ENCODE data around the gene ACAA1. TPM values are rescaled to one million over a fixed set of nuclear protein-coding genes. Genes with fewer than 3 reads are reported as not detected.

Gene ACAA1
- total RNA-seq, 1 experiment from 2014 or later = 44.3 TPM

GRCh38 chr3:38173834-38174418 lies 37.0 kb upstream of the ACAA1 start:
- Mint-ChIP-seq H3K4me1 (peaks cover 22 to 36% of the 10 kb centered on the region in 2 experiments), H3K9me3 (no peaks in the 10 kb centered on the region), H3K27me3 (ENCODE audit: low read depth) (no peaks in the 10 kb centered on the region), H3K36me3 (ENCODE audit: insufficient read depth in 1 of 3, low read depth in 3 of 3) (no peaks in the 10 kb centered on the region; a peak in 2 of 7 replicates), H3K4me3 (no peak overlapping the region), H3K27ac (peak overlapping the region in 2 of 3 experiments; percentile 9 to 31; a peak in 4 of 7 replicates)
- H2AFZ ChIP-seq (ENCODE audit: low read length) = no peak overlapping the region
- no peak overlapping the region for H2BK20ac ChIP-seq (ENCODE audit: low read depth, low read length, poor library complexity, severe bottlenecking)
- no CpG with 5 or more reads among the region's 5 CpGs for WGBS (ENCODE audit: extremely low coverage, insufficient read length, low lambda C conversion rate)
- no peak overlapping the region for H2BK15ac ChIP-seq (ENCODE audit: low read depth, low read length)
- H2AK5ac ChIP-seq (ENCODE audit: insufficient read length, low read length) = no peak overlapping the region
- no peak overlapping the region for H3K18ac ChIP-seq (ENCODE audit: insufficient read length, low read depth, low read length)
- H3K56ac ChIP-seq (ENCODE audit: insufficient read length, low read depth, low read length) = no peak overlapping the region
- no peak for TF ChIP-seq CTCF (conservative IDR thresholded peaks at IDR 0.05)
- no peak overlapping the region for H3K23ac ChIP-seq (ENCODE audit: insufficient read length, low read depth, low read length)
- DNase-seq = no peak
- no peak overlapping the region for H3K27ac ChIP-seq (ENCODE audit: insufficient read length, low read depth, low read length)
- H3K79me2 ChIP-seq (ENCODE audit: insufficient read depth, low read length) = peaks cover 14% of the 10 kb centered on the region; the same call in 1 of the 2 replicates
- no peaks in the 10 kb centered on the region for H3K9me3 ChIP-seq (ENCODE audit: control insufficient read depth, low read depth, low read length)
- H3K4ac ChIP-seq (ENCODE audit: low read depth, low read length) = no peak overlapping the region
- no peak overlapping the region for H4K8ac ChIP-seq (replicated peaks; ENCODE audit: insufficient read length, low read depth, low read length)
- H4K20me1 ChIP-seq (ENCODE audit: control insufficient read depth, insufficient read depth, insufficient read length) = no peaks in the 10 kb centered on the region
- H4K91ac ChIP-seq (ENCODE audit: insufficient read length, low read depth, low read length) = no peak overlapping the region
- no peak overlapping the region for H2BK12ac ChIP-seq (ENCODE audit: insufficient read length, low read depth, low read length)
- H3K4me1 ChIP-seq (ENCODE audit: insufficient read depth, low read length) = peaks cover 3% of the 10 kb centered on the region; the same call in 1 of the 2 replicates
- no peaks in the 10 kb centered on the region for H3K27me3 ChIP-seq (ENCODE audit: insufficient read depth, low read length)
- no peak overlapping the region for H3K4me2 ChIP-seq (ENCODE audit: insufficient read depth, insufficient read length, low read length)
- H4K5ac ChIP-seq (ENCODE audit: insufficient read length, low read depth, low read length) = no peak overlapping the region
- peaks cover 12% of the 10 kb centered on the region for H3K79me1 ChIP-seq (ENCODE audit: insufficient read depth, low read depth, low read length, poor library complexity, severe bottlenecking)
- no peak overlapping the region for H3T11ph ChIP-seq (ENCODE audit: low read length)
- H3K9ac ChIP-seq (ENCODE audit: extremely low read depth, insufficient read length, low read length) = peak overlapping the region; percentile 51
- H3K23me2 ChIP-seq (ENCODE audit: insufficient read length, low read depth, low read length, poor library complexity, severe bottlenecking) = no peaks in the 10 kb centered on the region
- no peak overlapping the region for H2BK120ac ChIP-seq (ENCODE audit: low read depth, low read length, poor library complexity, severe bottlenecking)
- no peak overlapping the region for H2BK5ac ChIP-seq (ENCODE audit: insufficient read length, low read length)
- no peak overlapping the region for H3K14ac ChIP-seq (ENCODE audit: insufficient read depth, low read length)
